NCI-H1436 (cell line): ENCODE measurements around the gene NASP.

Experiments
- DNase-seq: peaks from one replicate; lab custom pipeline; 2025; lab: John Stamatoyannopoulos, UW

NASP gene, protein sequence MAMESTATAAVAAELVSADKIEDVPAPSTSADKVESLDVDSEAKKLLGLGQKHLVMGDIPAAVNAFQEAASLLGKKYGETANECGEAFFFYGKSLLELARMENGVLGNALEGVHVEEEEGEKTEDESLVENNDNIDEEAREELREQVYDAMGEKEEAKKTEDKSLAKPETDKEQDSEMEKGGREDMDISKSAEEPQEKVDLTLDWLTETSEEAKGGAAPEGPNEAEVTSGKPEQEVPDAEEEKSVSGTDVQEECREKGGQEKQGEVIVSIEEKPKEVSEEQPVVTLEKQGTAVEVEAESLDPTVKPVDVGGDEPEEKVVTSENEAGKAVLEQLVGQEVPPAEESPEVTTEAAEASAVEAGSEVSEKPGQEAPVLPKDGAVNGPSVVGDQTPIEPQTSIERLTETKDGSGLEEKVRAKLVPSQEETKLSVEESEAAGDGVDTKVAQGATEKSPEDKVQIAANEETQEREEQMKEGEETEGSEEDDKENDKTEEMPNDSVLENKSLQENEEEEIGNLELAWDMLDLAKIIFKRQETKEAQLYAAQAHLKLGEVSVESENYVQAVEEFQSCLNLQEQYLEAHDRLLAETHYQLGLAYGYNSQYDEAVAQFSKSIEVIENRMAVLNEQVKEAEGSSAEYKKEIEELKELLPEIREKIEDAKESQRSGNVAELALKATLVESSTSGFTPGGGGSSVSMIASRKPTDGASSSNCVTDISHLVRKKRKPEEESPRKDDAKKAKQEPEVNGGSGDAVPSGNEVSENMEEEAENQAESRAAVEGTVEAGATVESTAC

DNA sequence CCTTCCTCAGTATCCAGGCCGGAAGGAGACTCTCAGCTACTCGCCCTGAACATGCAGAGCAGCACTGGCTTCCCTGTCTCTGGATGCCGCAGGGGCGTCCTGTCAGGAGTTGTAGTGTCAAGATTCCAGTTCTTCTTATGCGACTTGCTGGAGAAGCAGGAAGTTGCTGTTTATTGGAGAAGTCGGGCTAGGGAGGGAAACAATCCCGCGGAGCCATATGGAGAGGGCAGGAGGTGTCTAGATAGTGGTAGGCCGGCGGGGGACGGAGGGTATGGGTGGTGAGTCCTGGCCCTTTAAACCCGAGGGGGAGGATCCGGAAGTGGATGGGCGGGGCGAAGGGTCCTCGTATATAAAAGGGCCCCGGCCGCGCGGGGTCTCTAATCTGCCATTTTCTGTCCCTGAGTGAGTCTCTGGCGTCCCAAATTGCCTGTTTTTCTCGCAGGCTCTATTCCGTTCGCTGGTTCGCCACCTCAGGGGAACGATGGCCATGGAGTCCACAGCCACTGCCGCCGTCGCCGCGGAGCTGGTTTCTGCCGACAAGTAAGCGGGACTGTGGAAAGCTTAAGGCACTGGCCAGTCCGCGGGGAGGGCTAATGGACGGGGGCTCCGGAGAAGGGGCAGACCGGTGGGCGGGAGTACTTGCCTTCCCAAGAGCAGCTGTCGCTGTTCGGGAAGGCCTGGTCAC is at the start of gene NASP:
Gene NASP (plus strand): TSS at position 376 of the 685 bp plus-strand sequence. CDS start 106 bp downstream, at position 482.
- DNase-seq, result peak; percentile 82

DNA sequence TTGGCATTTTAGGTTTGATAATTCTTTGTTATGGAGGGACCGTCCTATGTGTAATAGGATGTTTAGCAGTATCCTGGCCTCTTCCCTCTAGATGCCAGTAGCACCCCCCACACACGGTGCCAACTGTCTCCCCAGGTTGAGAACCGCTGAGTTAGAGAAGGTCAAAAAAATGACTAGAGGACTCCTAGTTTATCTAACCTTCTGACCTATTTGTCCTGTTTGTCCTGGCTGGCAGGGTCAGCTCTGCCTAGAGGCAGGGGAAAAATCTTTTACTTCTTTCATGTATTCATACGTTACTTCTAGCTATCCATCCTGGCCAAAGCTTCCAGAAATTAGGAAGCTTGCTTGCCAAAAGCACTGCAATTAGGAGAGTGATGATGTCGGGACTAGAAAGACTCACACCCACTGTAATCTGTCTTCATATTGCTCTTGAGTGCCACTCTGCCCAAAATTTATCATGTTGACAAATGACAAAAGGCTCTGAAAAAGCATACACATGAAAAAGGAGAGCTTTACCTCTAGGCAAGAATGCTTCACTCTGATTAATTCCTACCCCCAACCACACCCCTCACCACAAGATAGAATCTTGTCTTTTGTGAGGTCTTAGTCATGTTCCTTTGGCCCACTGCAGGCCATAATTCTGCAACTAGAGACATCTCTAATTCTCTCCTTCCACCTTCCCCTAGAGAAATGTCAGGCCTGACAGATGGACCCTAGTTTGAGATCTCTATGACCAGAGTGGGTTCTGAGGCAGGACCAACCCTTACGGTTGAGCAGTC is 47.7 kb upstream of the NASP start:
- DNase-seq, result no peak

DNA sequence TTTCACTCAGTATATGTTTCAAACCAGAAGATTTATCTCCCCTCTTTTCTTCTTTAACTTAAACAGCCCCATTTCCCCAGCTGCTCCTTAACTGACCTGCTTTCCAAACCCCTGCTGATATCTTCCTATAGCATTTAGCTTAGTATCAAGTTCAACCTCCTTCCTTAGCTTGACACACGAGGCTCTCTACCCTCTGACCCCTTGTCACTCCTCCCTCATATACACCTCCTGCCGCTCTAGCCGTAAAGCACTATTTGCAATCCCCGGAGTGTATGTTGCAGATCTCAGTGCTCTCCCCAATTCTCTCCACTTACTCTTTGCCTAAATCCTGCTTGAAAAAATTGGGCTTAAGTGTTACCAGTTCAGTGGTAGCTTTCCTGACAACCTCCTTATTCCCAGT is 47.0 kb upstream of the NASP start:
- DNase-seq, result no peak

DNA sequence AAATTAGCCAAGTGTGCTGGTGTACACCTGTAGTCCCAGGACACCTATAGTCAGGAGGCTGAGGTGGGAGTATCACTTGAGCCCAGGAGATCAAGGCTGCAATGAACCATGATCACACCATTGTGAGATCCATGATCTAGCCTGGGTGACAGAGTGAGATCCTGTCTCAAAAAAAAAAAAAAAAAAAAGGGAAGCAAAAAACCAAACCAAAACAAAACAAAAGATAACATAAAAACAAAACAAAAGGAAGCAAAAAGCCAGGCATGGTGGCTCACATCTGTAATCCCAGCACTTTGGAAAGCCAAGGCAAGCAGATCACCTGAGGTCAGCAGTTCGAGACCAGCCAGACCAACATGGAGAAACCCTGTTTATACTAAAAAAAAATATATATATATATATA is 42.6 kb upstream of the NASP start:
- DNase-seq, result no peak

DNA sequence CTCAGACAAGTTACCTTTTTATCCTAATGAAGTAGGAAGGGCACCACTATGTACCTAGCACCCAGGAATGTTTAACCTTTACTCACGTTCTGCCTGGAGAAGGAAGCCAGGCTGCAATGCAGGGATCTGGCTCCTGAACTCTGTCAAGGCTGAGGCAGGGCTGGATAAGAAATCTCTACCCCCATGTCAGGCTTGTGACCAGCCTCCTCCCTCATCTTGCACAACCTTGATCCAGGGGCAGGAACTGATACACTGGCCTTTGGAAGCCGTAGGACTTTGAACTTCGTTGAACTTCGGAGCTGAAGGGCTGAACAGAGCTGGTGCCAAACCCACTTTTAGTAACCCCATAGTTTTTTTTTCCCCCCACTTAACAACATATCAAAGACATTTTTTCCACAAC is 41.2 kb upstream of the NASP start:
- no peak for DNase-seq

DNA sequence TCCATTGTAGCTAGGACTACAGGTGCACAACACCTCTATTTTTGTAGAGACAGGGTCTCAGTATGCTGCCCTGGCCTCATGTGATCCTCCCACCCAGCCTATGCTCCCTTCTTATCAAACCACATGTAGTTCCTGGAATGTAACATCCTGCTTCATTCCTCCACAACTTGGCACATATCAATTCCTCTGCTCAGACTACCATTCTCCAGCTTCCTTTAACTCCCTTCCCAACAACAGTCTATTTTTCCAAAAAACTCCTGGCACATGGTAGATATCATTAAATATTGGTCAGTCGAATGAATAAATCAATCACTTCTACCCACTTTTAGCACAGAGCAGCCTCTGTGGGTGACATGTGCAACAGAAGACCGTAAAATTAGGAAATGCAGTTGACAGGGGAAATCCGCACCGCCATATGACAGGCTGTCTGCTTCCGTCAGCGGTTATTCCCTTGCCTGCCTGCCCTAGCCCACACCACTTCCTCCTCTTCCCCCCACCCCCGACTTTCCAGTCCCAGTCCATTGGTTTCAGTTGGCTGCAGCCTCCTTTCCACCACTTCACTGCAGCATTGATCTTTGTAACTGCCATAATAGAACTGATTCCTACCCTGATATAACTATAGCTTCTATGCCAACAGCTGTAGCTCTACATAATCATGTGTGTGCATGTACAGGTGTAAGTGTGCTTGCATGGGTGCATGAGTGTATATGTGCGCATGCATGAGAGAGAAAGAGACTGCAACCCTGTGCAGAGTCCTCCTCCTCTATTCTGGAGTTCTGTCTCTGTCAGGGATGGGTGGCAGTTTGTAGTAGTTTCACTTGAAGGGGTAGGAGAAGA is 40.0 kb upstream of the NASP start:
- no peak for DNase-seq

DNA sequence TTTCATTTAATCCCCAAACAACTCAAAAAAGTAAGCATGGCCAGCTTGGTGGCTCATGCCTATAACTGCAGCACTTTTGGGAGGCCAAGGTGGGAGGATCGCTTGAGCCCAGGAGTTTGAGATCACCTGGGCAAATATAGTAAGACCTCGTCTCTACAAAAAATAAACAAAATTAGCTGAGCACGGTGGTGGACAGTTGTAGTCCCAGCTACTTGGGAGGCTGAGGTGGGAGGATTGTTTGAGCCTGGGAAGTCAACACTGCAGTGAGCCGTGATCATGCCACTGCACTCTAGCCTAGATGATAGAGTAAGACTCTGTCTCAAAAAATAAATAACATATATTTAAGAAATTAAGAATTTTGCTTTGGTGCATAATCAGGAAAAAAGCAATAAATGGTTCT is 39.3 kb upstream of the NASP start:
- DNase-seq, result no peak

DNA sequence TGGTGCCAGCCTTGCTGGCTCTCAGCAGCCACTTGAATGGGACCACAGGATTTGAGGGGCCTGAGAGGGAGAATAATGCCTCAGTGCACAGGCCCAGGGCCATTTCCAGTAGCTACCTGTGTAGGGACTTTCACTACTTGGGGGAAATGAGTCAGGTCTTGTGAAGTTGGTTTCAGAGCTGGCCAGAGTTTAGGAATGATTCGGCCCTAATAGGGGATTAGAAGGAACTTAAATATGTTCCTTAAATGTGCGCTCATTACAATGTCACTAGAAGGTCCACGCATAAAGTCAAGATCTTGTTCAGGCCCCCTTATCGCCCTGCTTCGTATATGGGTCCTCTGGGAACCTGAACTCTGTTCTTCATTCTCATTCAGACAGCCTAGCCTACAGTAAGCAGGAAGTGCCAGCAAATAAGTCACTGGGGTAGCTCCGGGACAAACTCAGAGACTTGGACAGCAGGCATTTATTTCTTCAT is 38.8 kb upstream of the NASP start:
- no peak for DNase-seq

DNA sequence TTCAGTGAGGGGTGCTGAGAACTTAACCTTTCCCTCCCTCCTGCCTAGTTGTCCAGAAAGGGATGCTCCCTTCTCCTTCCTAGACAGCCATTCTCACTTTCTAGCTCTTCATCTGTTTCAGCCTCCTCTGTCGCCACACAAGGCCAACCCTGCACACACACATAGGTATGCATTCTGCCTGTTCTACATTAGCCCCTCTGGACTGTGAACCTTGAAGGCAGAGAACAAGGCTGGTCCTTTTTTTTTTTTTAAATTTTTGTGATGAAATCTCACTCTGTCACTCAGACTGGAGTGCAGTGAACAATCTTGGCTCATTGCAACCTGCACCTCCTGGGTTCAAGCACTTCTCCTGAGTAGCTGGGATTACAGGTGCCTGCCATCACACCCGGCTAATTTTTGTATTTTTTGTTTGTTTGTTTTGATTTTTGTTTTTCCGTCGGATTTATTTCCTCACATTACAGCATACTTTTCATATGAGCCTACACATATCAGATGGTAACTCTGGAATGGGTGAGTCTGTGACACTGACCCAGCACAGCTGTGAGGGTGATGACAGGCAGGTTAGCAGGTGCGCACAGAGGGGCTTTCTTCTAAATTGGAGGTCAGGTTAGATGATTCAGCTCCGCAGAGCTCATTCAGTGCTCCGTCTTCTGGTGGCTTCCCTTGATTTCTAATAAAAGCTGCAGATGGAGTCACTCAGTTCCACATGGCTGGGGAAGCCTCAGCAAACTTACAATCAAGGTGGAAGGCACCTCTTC is 38.1 kb upstream of the NASP start:
- no peak for DNase-seq

DNA sequence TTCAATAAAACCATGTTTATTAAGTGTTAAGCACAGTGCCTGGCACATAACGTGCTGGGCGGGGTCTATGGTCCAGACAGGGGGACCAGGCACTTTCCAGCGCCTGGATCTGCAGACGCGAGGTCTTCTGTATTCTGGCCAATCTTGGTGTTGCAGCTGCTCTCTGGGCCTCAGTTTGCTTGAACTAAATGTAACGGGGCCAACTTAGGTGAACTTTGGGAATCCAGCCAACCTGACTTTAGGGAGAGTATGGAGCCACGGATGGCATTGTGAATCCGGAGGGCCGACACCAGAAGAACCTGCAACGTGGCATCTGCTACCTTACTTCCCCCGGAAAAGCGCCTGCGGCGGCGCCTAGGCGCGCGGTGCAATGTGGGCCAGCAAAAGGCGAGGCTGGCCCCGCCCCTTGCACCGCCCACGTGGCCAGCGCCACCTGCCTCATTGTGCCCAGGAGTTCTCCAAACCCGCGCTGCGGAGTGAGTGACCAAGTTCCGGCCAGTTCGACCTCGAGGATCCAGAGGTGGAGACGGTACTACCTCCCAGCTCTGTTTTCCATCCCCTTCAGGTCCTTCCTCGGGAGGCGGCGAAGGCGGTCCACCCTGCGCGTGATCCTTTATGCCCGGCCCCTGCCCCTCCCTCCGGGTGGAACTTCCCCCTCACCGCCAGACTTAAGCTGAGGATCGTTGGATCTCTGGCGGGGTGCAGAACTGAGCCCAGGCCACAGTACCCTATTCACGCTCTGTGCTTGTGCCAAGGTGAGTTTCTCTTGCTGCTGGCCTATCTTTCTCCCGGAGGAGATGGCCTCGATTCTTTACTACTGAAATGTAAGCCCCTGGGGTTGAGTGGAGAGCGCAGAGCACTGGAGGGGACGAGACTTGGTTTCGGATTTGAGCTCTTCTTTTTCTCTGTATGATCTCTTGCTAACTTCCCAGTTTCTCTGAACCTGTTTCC is 33.2 kb upstream of the NASP start, which contains the start of gene AKR1A1:
Gene AKR1A1 (plus strand): TSS at position 426 of the 951 bp plus-strand sequence. CDS start 10,969 bp downstream, outside the sequence.
- peak; percentile 90 for DNase-seq

DNA sequence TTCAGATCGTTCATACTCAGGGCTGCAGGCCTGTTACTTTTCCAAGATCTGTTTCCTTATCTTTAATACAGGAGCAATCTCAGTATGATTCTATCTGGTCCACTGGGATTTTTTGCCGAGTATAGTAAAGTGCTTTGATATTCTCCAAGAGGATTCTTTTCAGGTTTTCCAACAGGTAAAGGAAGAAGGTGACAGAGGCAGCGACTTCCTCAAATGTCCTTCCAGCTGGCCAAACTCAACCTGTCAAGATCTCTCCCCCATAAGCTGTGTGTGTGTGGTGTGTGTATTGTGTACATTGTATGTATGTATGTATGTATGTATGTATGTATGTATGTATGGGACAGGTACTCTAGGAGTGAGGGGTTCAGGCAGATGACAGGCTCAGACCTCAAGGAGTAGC is 32.2 kb upstream of the NASP start:
- DNase-seq, result no peak

DNA sequence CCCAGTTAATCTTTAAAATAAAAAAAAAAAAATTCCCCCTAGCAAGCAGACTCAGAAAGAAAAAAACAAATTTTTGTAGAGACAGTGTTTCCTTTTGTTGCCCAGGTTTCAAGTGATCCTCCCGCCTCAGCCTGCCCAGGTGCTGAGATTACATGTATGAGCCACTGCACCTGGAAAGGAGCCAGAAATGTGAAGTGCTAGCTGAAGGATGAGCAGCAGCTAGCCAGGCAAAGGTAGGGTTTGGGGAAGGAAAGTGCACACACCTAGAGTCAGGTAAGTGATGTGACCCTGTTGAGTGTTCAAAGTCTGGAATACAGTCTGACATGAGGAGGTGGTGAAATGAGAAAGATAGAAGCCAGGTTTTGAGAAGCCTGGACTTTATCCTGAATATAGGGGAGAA is 31.5 kb upstream of the NASP start:
- DNase-seq, result peak; percentile 20

DNA sequence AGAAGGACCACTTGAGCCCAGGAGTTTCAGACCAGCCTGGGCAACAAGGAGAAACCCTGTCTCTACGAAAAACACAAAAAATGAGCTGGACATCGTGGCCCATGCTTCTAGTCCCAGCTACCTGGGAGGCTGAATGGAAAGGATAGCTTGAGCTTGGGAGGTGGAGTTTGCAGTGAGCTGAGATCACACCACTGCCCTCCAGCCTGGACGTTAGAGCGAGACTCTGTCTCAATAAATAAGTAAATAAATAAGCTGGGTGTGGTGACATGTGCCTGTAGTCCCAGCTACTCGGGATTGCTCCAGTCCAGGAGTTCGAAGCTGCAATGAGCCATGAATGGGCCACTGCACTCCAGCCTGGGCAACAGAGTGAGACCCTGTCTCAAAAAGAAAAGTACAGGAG is 29.6 kb upstream of the NASP start:
- no peak for DNase-seq

DNA sequence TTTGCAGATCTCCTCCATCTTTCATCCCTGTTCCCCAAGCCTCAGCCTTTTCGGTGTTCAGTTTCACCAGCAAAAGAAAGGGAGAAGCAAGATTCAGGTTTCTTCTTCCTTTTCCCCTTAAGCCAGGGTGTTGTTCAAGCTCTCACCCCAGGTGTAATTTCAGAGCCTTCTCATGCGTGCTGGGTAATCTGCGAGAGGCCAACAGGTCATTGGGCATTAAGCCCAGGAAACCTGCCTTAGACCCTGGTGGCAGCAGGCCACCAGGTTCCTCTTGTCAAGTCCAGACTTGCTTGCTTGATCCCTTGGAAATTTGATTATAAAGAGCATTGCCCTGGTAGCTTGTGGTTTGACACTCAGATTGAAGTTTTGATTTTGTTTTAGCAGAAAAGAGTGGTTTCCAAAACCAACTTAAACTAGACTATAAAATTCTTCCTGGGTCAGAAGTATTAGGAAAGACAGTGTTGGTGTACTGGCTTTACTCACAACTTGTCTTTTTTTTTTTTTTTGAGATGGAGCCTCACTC is 26.4 kb upstream of the NASP start:
- no peak for DNase-seq

DNA sequence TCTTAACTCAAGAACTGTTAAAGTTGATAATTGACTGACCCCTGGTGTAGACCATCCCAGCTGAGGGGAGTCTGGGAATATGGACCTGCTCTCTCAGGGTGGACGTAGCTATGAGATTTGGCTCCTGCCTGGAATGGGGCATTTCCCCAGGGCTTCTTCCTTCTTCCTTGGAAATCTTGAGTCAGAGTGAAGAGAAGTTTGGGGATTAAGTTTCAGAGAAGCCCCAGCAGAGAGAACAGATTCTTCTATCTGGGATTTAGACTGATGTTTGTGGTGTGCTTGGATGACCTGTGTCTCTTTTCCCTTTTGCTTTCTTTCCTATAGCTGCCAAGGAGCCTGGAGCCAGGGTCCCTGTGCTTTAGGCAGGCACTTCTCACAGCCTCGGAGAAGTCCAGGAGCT is 20.0 kb upstream of the NASP start:
- DNase-seq, result no peak

DNA sequence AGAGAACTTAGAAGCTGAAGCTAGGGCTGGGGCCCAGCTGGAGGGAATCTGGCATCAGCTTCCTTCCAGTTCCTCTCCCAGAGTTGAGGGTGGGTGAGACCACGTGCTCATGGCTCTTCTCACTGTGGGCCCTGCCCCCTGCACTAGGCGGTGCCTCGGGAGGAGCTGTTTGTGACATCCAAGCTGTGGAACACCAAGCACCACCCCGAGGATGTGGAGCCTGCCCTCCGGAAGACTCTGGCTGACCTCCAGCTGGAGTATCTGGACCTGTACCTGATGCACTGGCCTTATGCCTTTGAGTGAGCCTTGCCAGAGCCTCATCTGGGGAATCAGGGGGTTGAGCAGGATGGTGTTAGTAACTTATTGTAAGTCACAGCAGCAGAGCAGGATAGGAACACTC is 17.1 kb upstream of the NASP start:
- DNase-seq, result no peak

DNA sequence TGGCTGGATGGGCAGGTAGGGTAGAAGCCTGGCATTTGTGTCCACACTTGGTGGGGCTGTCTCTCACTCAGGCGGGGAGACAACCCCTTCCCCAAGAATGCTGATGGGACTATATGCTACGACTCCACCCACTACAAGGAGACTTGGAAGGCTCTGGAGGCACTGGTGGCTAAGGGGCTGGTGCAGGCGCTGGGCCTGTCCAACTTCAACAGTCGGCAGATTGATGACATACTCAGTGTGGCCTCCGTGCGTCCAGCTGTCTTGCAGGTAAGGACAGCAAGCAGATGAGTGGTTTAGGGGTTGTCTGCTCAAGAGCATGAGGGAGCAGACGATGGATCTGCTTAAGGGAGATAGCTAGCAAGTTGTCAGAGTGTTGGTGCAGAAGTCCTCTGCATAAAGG is 15.9 kb upstream of the NASP start:
- DNase-seq, result no peak

DNA sequence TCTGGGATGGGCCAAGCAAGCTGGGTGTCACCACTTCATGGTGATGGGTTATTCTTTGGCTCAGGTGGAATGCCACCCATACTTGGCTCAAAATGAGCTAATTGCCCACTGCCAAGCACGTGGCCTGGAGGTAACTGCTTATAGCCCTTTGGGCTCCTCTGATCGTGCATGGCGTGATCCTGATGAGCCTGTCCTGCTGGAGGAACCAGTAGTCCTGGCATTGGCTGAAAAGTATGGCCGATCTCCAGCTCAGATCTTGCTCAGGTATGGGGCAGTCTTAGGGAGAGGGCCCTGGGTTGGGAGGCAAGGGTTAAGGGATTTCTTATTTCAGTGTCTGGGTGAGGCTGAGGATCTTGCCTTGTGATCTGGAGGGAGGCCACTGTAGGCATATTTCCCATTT is 15.4 kb upstream of the NASP start:
- no peak for DNase-seq

DNA sequence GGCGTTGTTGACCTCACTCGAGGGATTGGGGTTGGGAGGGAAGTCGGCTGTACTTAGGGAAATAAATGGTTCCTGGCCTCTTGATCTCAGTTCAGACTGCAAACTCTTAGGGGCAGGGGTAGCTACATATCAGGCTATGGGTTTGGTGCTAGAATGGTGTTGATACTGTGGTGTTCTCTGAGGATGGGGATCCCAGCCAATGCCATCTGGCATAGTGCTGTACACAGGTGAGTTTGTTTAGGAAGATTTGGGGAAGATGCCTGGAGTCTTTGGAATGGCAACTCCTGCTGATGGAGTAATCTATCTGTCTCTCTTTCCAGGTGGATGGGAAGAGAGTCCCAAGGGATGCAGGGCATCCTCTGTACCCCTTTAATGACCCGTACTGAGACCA is 14.3 kb upstream of the NASP start:
- DNase-seq, result no peak
